Measurements from ENCODE around the gene IRF5.

The IRF5 gene

GRCh38 chr7:128891942-128892269 is 45.8 kb upstream of the IRF5 start:
- Histone ChIP-seq H3K79me2 (ENCODE audit: control insufficient read depth, low read length) (no peaks in the 10 kb centered on the region), H3K4me2 (ENCODE audit: low read length) (no peak overlapping the region), H3K36me3 (ENCODE audit: control insufficient read depth, low read length) (no peaks in the 10 kb centered on the region), H3F3A (ENCODE audit: control insufficient read depth, insufficient read depth) (peaks cover 4% of the 10 kb centered on the region; the same call in 1 of the 2 replicates), H4K20me1 (ENCODE audit: control insufficient read depth, insufficient read depth, low read depth, low read length) (no peaks in the 10 kb centered on the region), H3K27ac (ENCODE audit: low read depth, low read length) (no peak overlapping the region), H3K9me2 (replicated peaks; ENCODE audit: control insufficient read depth, low read length) (no peaks in the 10 kb centered on the region), H3K9me3 (ENCODE audit: control insufficient read depth, insufficient read depth, low read length) (0 out of 2 replicates have a peak, but pooled peaks cover 3% of the 10 kb centered on the region), H3K4me3 (ENCODE audit: low read length) (no peak overlapping the region), H3K27me3 (ENCODE audit: control insufficient read depth, low read length) (peaks cover 38% of the 10 kb centered on the region), H3K4me1 (ENCODE audit: control insufficient read depth, low read length) (no peaks in the 10 kb centered on the region; the same call in 1 of the 2 replicates)
- TF ChIP-seq CTCF (IDR thresholded peaks at IDR 0.05; ENCODE audit: low read depth, low read length, poor library complexity, severe bottlenecking) (no peak), EZH2phosphoT487 (IDR thresholded peaks at IDR 0.05; ENCODE audit: borderline replicate concordance, low read length) (no peak; the same call in 1 of the 2 replicates)

DNA sequence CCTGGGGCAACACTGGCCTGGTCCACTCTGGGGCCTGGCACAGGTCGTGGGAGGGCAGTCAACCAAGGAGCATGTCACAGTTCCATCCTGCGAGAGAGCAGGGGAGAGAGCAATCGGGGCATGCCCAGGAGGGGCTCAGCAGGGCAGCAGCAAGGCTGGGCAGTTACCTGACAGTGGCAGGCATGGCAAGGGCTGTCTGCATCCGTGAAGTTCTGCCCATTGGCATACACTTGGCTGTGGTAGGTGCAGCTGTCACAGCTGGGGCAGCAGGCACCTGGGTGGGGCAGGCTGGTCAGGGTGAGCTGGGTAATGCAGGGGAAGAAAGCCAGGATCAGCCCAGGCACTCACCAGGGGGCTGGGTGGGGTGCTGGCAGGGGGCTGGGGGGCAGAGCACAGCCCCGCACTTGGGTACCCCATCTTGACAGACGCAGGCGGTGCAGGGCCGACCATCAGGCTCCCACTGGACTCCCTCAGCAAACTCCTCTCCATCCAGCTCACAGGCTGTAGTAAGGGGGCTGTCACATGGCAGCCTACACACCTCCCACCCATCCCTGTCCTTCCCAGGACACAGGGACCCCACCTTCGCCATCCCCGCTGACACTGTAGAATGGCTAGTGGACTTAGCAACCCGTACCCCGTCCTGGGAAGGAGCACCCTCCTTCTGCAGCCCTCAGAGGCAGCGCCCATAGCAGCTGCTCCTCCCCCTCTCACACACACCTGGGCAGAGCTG is 45.0 kb upstream of the IRF5 start:
- H3K27ac ChIP-seq (ENCODE audit: low read depth, low read length): no peak overlapping the region
- peaks cover 4% of the 10 kb centered on the region; the same call in 1 of the 2 replicates for H3F3A ChIP-seq (ENCODE audit: control insufficient read depth, insufficient read depth)
- no peak overlapping the region for H3K4me2 ChIP-seq (ENCODE audit: low read length)
- no peak overlapping the region for H3K4me3 ChIP-seq (ENCODE audit: low read length)
- no peak for TF ChIP-seq CTCF (IDR thresholded peaks at IDR 0.05; ENCODE audit: low read depth, low read length, poor library complexity, severe bottlenecking)
- TF ChIP-seq EZH2phosphoT487 (IDR thresholded peaks at IDR 0.05; ENCODE audit: borderline replicate concordance, low read length): no peak
- H3K36me3 ChIP-seq (ENCODE audit: control insufficient read depth, low read length): no peaks in the 10 kb centered on the region
- H3K79me2 ChIP-seq (ENCODE audit: control insufficient read depth, low read length): no peaks in the 10 kb centered on the region
- H3K9me2 ChIP-seq (replicated peaks; ENCODE audit: control insufficient read depth, low read length): no peaks in the 10 kb centered on the region
- 0 out of 2 replicates have a peak, but pooled peaks cover 2% of the 10 kb centered on the region for H3K9me3 ChIP-seq (ENCODE audit: control insufficient read depth, insufficient read depth, low read length)
- H3K27me3 ChIP-seq (ENCODE audit: control insufficient read depth, low read length): peaks cover 41% of the 10 kb centered on the region
- no peaks in the 10 kb centered on the region for H4K20me1 ChIP-seq (ENCODE audit: control insufficient read depth, insufficient read depth, low read depth, low read length)
- no peaks in the 10 kb centered on the region; the same call in 1 of the 2 replicates for H3K4me1 ChIP-seq (ENCODE audit: control insufficient read depth, low read length)

DNA sequence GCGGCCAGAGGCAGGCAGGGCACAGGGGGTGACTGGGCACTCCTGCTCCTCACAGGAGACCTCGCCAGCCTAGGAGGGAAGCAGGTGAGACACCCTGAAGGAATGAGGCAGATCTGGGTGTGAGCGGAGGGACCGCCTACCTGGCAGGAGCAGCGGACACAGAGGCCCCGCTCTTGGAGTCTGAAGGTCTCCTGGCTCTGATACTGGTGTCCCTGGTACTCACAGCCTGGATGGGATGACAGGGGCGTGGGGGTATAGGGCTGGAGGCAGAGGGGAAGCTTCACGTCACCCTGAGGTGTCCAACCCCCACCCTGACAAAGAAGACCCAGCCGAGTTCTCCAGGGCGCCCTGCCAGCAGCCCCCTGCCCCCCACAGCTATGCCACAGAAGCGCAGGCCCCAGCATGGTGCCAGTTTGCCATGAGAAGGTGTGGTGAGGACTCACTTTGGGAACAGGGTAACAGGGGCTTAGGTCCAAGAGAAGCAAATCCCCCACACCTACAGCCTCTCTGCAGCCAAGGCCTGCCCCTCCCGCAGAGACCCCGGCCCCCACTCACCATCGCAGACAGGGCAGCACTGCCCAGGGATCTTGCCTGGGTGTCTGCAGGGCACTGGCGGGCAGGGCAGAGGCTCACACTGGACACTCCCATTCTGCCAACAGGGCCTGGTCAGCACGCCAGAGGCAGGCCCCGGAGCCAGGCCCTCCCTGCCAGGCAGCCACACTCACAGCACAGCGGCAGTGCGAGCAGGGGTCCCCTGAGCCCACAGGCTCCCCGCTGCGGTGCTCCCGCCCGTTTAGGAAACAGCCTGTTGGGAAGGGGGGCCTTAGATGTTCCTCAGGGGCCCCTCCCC is 44.3 kb upstream of the IRF5 start:
- Histone ChIP-seq H3K36me3 (ENCODE audit: control insufficient read depth, low read length) (no peaks in the 10 kb centered on the region), H3K9me2 (replicated peaks; ENCODE audit: control insufficient read depth, low read length) (no peaks in the 10 kb centered on the region), H3F3A (ENCODE audit: control insufficient read depth, insufficient read depth) (peaks cover 4% of the 10 kb centered on the region; the same call in 1 of the 2 replicates), H3K4me1 (ENCODE audit: control insufficient read depth, low read length) (no peaks in the 10 kb centered on the region; the same call in 1 of the 2 replicates), H3K9me3 (ENCODE audit: control insufficient read depth, insufficient read depth, low read length) (no peaks in the 10 kb centered on the region), H3K27me3 (ENCODE audit: control insufficient read depth, low read length) (peaks cover 40% of the 10 kb centered on the region), H3K79me2 (ENCODE audit: control insufficient read depth, low read length) (no peaks in the 10 kb centered on the region), H4K20me1 (ENCODE audit: control insufficient read depth, insufficient read depth, low read depth, low read length) (no peaks in the 10 kb centered on the region), H3K4me3 (ENCODE audit: low read length) (no peak overlapping the region), H3K27ac (ENCODE audit: low read depth, low read length) (no peak overlapping the region), H3K4me2 (ENCODE audit: low read length) (no peak overlapping the region)
- no peak for TF ChIP-seq CTCF (IDR thresholded peaks at IDR 0.05; ENCODE audit: low read depth, low read length, poor library complexity, severe bottlenecking)
- TF ChIP-seq EZH2phosphoT487 (IDR thresholded peaks at IDR 0.05; ENCODE audit: borderline replicate concordance, low read length): no peak
